ENCODE measurements around the gene CCR9. TPM values are rescaled to one million over a fixed set of nuclear protein-coding genes. Genes with fewer than 3 reads are reported as not detected.
A peak's percentile ranks its signal among the peaks of the same experiment; 100 is the strongest.

The CCR9 gene
- polyA plus RNA-seq, 3 donors = not detected

DNA sequence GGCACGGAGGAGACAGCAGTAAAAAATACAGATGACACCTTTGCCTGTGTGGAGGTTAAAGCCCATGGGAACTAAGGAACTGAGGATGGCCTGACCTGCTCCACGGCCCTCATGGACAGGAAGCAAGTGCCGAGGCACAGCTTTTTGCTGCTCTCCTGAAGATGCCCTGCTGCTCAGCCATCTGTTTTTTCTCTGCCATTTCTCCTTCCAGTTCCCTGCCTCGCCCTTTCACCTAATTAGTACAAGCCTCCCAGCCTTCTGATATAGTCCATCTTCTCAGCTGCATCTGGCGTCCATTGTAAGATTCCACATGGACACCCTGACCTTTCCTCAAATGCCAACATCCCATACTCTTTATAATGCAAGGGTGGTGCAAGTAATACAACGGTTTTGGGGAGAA, 45.2 kb downstream of the CCR9 start:
- DNase-seq = no peak
- H3K9me3 Mint-ChIP-seq = peaks cover 0 to 2% (median 0%) of the 10 kb centered on the region in 7 donors
- H3K27ac Mint-ChIP-seq = peak overlapping the region; percentile 7 to 91 (median 80)
- TF ChIP-seq CTCF (IDR thresholded peaks at IDR 0.05) = no peak
- Histone ChIP-seq H3K27ac (ENCODE audit: low read depth in 1 of 2, low read length in 2 of 2) (peak overlapping the region in 1 of 2 donors; percentile 74), H3K4me3 (replicated peaks in 1 of 3; ENCODE audit: low read depth in 2 of 3, low read length in 3 of 3) (no peak overlapping the region), H3K4me2 (replicated peaks; ENCODE audit: extremely low read depth, low read length, poor library complexity, severe bottlenecking) (no peak overlapping the region), H3K4me1 (ENCODE audit: control insufficient read depth in 1 of 2, insufficient read depth in 2 of 2, low read length in 2 of 2) (peaks cover 14 to 15% of the 10 kb centered on the region in 2 donors), H4K20me1 (ENCODE audit: insufficient read depth, low read length) (no peaks in the 10 kb centered on the region), H3K9ac (ENCODE audit: insufficient read depth, low read length, poor library complexity, severe bottlenecking) (no peak overlapping the region), H3K79me2 (ENCODE audit: insufficient read depth, low read length) (no peaks in the 10 kb centered on the region), H2AFZ (ENCODE audit: insufficient read depth, low read depth, low read length, poor library complexity, severe bottlenecking) (no peak overlapping the region), H3K36me3 (replicated peaks in 1 of 2; ENCODE audit: control insufficient read depth in 1 of 2, insufficient read depth in 2 of 2, low read length in 2 of 2) (peaks cover 73 to 88% of the 10 kb centered on the region in 2 donors), H3K27me3 (ENCODE audit: control insufficient read depth in 2 of 2, insufficient read depth in 2 of 2, low read length in 2 of 2) (no peaks in the 10 kb centered on the region), H3K9me3 (replicated peaks in 1 of 2; ENCODE audit: control insufficient read depth in 1 of 2, insufficient read depth in 1 of 2, low read length in 2 of 2) (no peaks in the 10 kb centered on the region)
- 96% methylated on average over 4 of the region's 6 CpGs for WGBS (ENCODE audit: insufficient coverage)
- peaks cover 88 to 90% of the 10 kb centered on the region in 2 donors for H3K36me3 Mint-ChIP-seq
- intact Hi-C loops (cut with micrococcal nuclease) = loop anchor here in 1 of 2 donors (10.0 kb wide), 2 partner anchors 293 to 513 kb away; no protein-coding TSS in a partner anchor
- H3K4me3 Mint-ChIP-seq = no peak overlapping the region
- H3K27me3 Mint-ChIP-seq (ENCODE audit: low read depth in 3 of 3) = peaks cover 0 to 2% (median 0%) of the 10 kb centered on the region in 3 donors
- H3K4me1 Mint-ChIP-seq = peaks cover 17% of the 10 kb centered on the region

DNA sequence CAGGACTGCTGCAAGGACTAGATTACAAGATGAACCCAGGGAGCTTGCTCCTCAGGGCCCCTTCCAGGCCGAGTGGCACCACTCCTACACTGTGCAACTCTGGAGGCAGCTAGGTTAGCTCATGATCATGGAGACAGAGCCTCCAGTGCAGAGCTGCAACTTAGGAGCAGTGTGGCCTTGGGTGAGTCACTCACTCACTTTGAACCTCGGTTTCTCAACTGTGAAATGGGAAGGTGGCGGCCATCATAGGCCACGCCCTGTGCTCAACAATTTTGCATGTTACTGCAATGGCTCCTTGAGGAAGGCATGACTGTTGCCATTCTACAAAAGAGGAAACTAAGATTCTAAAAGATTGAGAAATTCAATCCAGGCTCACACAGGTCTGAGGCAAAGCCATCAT, 45.8 kb downstream of the CCR9 start:
- H4K20me1 ChIP-seq (ENCODE audit: insufficient read depth, low read length) = no peaks in the 10 kb centered on the region
- peaks cover 14 to 15% of the 10 kb centered on the region in 2 donors for H3K4me1 ChIP-seq (ENCODE audit: control insufficient read depth in 1 of 2, insufficient read depth in 2 of 2, low read length in 2 of 2)
- no peak for TF ChIP-seq CTCF (IDR thresholded peaks at IDR 0.05)
- intact Hi-C loops (cut with micrococcal nuclease) = loop anchor here in 1 of 2 donors (10.0 kb wide), 2 partner anchors 293 to 513 kb away; no protein-coding TSS in a partner anchor
- H3K9me3 ChIP-seq (replicated peaks in 1 of 2; ENCODE audit: control insufficient read depth in 1 of 2, insufficient read depth in 1 of 2, low read length in 2 of 2) = no peaks in the 10 kb centered on the region
- peak overlapping the region; percentile 75 to 91 (median 87) for H3K27ac Mint-ChIP-seq
- peaks cover 0 to 2% (median 0%) of the 10 kb centered on the region in 3 donors for H3K27me3 Mint-ChIP-seq (ENCODE audit: low read depth in 3 of 3)
- H3K27me3 ChIP-seq (ENCODE audit: control insufficient read depth in 2 of 2, insufficient read depth in 2 of 2, low read length in 2 of 2) = no peaks in the 10 kb centered on the region
- peaks cover 0 to 2% (median 0%) of the 10 kb centered on the region in 7 donors for H3K9me3 Mint-ChIP-seq
- H3K36me3 ChIP-seq (replicated peaks in 1 of 2; ENCODE audit: control insufficient read depth in 1 of 2, insufficient read depth in 2 of 2, low read length in 2 of 2) = peaks cover 78 to 88% of the 10 kb centered on the region in 2 donors
- DNase-seq = peak; percentile 80 to 89 (median 88)
- H3K4me1 Mint-ChIP-seq = peaks cover 17% of the 10 kb centered on the region
- no peak overlapping the region for H3K4me2 ChIP-seq (replicated peaks; ENCODE audit: extremely low read depth, low read length, poor library complexity, severe bottlenecking)
- 24% methylated on average over 4 of the region's 4 CpGs for WGBS (ENCODE audit: insufficient coverage)
- H3K27ac ChIP-seq (ENCODE audit: low read depth in 1 of 2, low read length in 2 of 2) = peak overlapping the region; percentile 37 to 74
- H2AFZ ChIP-seq (ENCODE audit: insufficient read depth, low read depth, low read length, poor library complexity, severe bottlenecking) = no peak overlapping the region
- no peaks in the 10 kb centered on the region for H3K79me2 ChIP-seq (ENCODE audit: insufficient read depth, low read length)
- H3K36me3 Mint-ChIP-seq = peaks cover 85 to 88% of the 10 kb centered on the region in 2 donors
- no peak overlapping the region for H3K4me3 ChIP-seq (replicated peaks in 1 of 3; ENCODE audit: low read depth in 2 of 3, low read length in 3 of 3)
- H3K9ac ChIP-seq (ENCODE audit: insufficient read depth, low read length, poor library complexity, severe bottlenecking) = no peak overlapping the region
- H3K4me3 Mint-ChIP-seq = peak overlapping the region in 1 of 2 donors; percentile 21

Data from CD14-positive monocyte (primary cell).